ENCODE results near the gene SLC27A1. TPM values are rescaled to one million over a fixed set of nuclear protein-coding genes. Genes with fewer than 3 reads are reported as not detected.
A peak's percentile ranks its signal among the peaks of the same experiment; 100 is the strongest.

Gene SLC27A1
- polyA plus RNA-seq, 1 of the 3 experiments (the other 2 are of a cell fraction) = 15.0 TPM

DNA sequence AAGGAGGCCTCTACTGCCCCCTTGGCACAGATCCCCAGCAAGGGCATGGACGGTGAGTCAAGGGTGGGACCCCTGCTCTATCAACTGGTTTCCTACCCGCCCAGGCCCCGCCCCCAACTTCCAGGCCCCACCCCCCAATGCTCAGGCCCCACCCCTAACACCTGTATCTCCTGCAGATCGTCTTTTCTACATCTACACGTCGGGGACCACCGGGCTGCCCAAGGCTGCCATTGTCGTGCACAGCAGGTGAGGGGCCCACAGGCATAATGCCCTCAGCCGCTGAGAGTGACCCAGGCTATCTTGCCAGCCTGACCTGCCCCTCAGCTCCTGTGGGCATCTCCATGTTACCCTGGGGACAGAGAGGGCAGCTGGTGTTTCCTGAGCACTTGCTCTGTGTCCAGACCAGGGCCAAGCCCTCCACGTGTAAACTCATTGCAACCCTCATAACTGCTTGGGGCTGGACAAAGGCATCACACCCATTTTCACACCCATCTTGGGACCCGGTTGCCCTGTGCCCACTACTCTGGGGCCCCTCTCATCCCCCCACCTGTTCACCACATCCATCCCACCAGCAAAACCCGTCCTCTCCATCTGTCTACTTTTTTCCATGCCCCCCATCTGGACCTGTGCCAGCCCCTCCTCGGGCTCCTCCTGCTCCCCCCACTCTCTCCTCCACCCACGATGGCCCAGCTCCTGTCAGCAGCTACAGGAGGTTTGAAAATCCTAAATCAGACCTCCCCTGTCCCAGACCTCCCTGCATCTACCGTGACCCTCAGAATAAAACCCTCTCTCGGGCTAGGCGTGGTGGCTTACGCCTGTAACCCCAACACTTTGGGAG, 17.2 kb downstream of the SLC27A1 start:
- Histone ChIP-seq H4K20me1 (ENCODE audit: insufficient read depth) (peaks cover 4% of the 10 kb centered on the region), H3K36me3 (replicated peaks in 1 of 2; ENCODE audit: control insufficient read depth in 1 of 2, insufficient read depth in 2 of 2, low read length in 1 of 2) (no peaks in the 10 kb centered on the region), H3K79me2 (ENCODE audit: insufficient read depth) (no peaks in the 10 kb centered on the region), H3K27ac (ENCODE audit: low read depth in 2 of 2, low read length in 1 of 2) (no peak overlapping the region), H3K4me2 (no peak overlapping the region), H3K27me3 (ENCODE audit: insufficient read depth) (no peaks in the 10 kb centered on the region), H3K9ac (no peak overlapping the region), H3K4me3 (ENCODE audit: low read depth in 2 of 2, low read length in 1 of 2) (no peak overlapping the region), H2AFZ (ENCODE audit: low read depth) (no peak overlapping the region), H3K4me1 (ENCODE audit: control insufficient read depth in 1 of 2, insufficient read depth in 2 of 2, low read depth in 1 of 2, low read length in 1 of 2) (no peaks in the 10 kb centered on the region; a peak in 1 of 4 replicates), H3F3A (replicated peaks; ENCODE audit: insufficient read depth) (peaks cover 6% of the 10 kb centered on the region), H3K9me2 (no peaks in the 10 kb centered on the region), H3K9me3 (no peaks in the 10 kb centered on the region)
- TF ChIP-seq, protein P1, sequence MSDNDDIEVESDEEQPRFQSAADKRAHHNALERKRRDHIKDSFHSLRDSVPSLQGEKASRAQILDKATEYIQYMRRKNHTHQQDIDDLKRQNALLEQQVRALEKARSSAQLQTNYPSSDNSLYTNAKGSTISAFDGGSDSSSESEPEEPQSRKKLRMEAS (IDR thresholded peaks at IDR 0.05; ENCODE audit: low read depth) = no peak
- TF ChIP-seq NFIC (IDR thresholded peaks at IDR 0.05; ENCODE audit: borderline replicate concordance) (no peak), SIN3A (IDR thresholded peaks at IDR 0.05; ENCODE audit: borderline replicate concordance, low read depth, low read length) (no peak), TCF12 (IDR thresholded peaks at IDR 0.05) (no peak), JUND (IDR thresholded peaks at IDR 0.05) (no peak), EZH2phosphoT487 (IDR thresholded peaks at IDR 0.05; ENCODE audit: borderline replicate concordance, low read depth) (no peak), FOSL2 (IDR thresholded peaks at IDR 0.05; ENCODE audit: borderline replicate concordance, low read depth) (no peak), RAD21 (IDR thresholded peaks at IDR 0.05; ENCODE audit: low read length) (no peak), GABPA (IDR thresholded peaks at IDR 0.05; ENCODE audit: low read depth) (no peak), MXI1 (IDR thresholded peaks at IDR 0.05; ENCODE audit: low read depth, low read length) (no peak), TAF1 (IDR thresholded peaks at IDR 0.05; ENCODE audit: borderline replicate concordance, low read depth, low read length) (no peak), GATA2 (CRISPR knock-in tag; IDR thresholded peaks at IDR 0.05) (no peak), SMC3 (IDR thresholded peaks at IDR 0.05; ENCODE audit: low read depth, low read length) (no peak)
- TF ChIP-seq, protein P2, sequence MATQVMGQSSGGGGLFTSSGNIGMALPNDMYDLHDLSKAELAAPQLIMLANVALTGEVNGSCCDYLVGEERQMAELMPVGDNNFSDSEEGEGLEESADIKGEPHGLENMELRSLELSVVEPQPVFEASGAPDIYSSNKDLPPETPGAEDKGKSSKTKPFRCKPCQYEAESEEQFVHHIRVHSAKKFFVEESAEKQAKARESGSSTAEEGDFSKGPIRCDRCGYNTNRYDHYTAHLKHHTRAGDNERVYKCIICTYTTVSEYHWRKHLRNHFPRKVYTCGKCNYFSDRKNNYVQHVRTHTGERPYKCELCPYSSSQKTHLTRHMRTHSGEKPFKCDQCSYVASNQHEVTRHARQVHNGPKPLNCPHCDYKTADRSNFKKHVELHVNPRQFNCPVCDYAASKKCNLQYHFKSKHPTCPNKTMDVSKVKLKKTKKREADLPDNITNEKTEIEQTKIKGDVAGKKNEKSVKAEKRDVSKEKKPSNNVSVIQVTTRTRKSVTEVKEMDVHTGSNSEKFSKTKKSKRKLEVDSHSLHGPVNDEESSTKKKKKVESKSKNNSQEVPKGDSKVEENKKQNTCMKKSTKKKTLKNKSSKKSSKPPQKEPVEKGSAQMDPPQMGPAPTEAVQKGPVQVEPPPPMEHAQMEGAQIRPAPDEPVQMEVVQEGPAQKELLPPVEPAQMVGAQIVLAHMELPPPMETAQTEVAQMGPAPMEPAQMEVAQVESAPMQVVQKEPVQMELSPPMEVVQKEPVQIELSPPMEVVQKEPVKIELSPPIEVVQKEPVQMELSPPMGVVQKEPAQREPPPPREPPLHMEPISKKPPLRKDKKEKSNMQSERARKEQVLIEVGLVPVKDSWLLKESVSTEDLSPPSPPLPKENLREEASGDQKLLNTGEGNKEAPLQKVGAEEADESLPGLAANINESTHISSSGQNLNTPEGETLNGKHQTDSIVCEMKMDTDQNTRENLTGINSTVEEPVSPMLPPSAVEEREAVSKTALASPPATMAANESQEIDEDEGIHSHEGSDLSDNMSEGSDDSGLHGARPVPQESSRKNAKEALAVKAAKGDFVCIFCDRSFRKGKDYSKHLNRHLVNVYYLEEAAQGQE (IDR thresholded peaks at IDR 0.05; ENCODE audit: low read depth, low read length) = no peak
- TF ChIP-seq, protein P3, sequence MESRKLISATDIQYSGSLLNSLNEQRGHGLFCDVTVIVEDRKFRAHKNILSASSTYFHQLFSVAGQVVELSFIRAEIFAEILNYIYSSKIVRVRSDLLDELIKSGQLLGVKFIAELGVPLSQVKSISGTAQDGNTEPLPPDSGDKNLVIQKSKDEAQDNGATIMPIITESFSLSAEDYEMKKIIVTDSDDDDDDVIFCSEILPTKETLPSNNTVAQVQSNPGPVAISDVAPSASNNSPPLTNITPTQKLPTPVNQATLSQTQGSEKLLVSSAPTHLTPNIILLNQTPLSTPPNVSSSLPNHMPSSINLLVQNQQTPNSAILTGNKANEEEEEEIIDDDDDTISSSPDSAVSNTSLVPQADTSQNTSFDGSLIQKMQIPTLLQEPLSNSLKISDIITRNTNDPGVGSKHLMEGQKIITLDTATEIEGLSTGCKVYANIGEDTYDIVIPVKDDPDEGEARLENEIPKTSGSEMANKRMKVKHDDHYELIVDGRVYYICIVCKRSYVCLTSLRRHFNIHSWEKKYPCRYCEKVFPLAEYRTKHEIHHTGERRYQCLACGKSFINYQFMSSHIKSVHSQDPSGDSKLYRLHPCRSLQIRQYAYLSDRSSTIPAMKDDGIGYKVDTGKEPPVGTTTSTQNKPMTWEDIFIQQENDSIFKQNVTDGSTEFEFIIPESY (IDR thresholded peaks at IDR 0.05; ENCODE audit: borderline replicate concordance, low read depth) = no peak
- TF ChIP-seq, protein P4, sequence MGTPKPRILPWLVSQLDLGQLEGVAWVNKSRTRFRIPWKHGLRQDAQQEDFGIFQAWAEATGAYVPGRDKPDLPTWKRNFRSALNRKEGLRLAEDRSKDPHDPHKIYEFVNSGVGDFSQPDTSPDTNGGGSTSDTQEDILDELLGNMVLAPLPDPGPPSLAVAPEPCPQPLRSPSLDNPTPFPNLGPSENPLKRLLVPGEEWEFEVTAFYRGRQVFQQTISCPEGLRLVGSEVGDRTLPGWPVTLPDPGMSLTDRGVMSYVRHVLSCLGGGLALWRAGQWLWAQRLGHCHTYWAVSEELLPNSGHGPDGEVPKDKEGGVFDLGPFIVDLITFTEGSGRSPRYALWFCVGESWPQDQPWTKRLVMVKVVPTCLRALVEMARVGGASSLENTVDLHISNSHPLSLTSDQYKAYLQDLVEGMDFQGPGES (IDR thresholded peaks at IDR 0.05; ENCODE audit: low read depth, low read length) = no peak
- TF ChIP-seq, protein P5, sequence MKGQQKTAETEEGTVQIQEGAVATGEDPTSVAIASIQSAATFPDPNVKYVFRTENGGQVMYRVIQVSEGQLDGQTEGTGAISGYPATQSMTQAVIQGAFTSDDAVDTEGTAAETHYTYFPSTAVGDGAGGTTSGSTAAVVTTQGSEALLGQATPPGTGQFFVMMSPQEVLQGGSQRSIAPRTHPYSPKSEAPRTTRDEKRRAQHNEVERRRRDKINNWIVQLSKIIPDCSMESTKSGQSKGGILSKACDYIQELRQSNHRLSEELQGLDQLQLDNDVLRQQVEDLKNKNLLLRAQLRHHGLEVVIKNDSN (IDR thresholded peaks at IDR 0.05; ENCODE audit: borderline replicate concordance, low read depth) = no peak
- TF ChIP-seq, protein P6, sequence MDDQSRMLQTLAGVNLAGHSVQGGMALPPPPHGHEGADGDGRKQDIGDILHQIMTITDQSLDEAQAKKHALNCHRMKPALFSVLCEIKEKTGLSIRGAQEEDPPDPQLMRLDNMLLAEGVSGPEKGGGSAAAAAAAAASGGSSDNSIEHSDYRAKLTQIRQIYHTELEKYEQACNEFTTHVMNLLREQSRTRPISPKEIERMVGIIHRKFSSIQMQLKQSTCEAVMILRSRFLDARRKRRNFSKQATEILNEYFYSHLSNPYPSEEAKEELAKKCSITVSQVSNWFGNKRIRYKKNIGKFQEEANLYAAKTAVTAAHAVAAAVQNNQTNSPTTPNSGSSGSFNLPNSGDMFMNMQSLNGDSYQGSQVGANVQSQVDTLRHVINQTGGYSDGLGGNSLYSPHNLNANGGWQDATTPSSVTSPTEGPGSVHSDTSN (IDR thresholded peaks at IDR 0.05) = no peak
- POLR2A ChIA-PET = no interaction called here
- DNase-seq = peak; percentile 55
- 89% methylated on average over 17 of the region's 18 CpGs for WGBS (ENCODE audit: low lambda C conversion rate)
- CTCF ChIA-PET = interaction anchor here (1.2 kb wide), 1 partner anchor 9 kb away, joined by 5 read pairs; no protein-coding TSS in a partner anchor
